IMR-90 (cell line): ENCODE measurements around the gene LIMS1. TPM values are rescaled to one million over a fixed set of nuclear protein-coding genes. Genes with fewer than 3 reads are reported as not detected.

Experiments used
- ATAC-seq: fragments of 200-7000 bp; cut with Tn5 transposase; 2 replicates; pipeline ENCODE4 v1.9.1; 2020; ENCODE audit warnings: low read depth, mild to moderate bottlenecking, moderate library complexity
- BruUV-seq: library from RNA; stranded (reverse); fragments of 400-500 nt; replicated peaks from 2 replicates; lab custom pipeline; 2021; lab: Mats Ljungman, UMichigan
- CTCF ChIA-PET: fragments of 300-600 bp; formaldehyde crosslinking; extraction: SDS; loops from one replicate; lab custom pipeline; 2021; ENCODE audit warnings: antibody characterized with exemption; lab: Yijun Ruan, JAX
- POLR2A ChIA-PET: fragments of 300-600 bp; sonication (Branson Sonifier 250); formaldehyde crosslinking; loops from one replicate; lab custom pipeline; 2022; ENCODE audit warnings: antibody characterized with exemption; ENCODE audit not compliant: unreplicated experiment; lab: Charles Lee
- DNase-seq: peaks from one replicate; pipeline ENCODE4 v3.0.0; 2013
- H2AFZ ChIP-seq: replicated peaks from 2 replicates; pipeline ENCODE3; 2013; ENCODE audit warnings: low read length, mild to moderate bottlenecking; ENCODE audit not compliant: poor library complexity
- H2AK5ac ChIP-seq: 2 replicates; pipeline ENCODE4 v1.6.1; 2013; ENCODE audit warnings: low read depth, low read length, inconsistent platforms
- H2AK9ac ChIP-seq: replicated peaks from 2 replicates; pipeline ENCODE3; 2013; ENCODE audit warnings: mild to moderate bottlenecking, low read depth, low read length, moderate library complexity; ENCODE audit not compliant: poor library complexity
- H2BK120ac ChIP-seq: 2 replicates; pipeline ENCODE4 v1.6.1; 2013; ENCODE audit warnings: low read depth, low read length, inconsistent platforms
- H2BK15ac ChIP-seq: 3 replicates; pipeline ENCODE4 v1.6.1; 2013; ENCODE audit warnings: low read depth, low read length, inconsistent platforms
- H2BK20ac ChIP-seq: 2 replicates; pipeline ENCODE4 v1.6.1; 2013; ENCODE audit warnings: low read depth, mild to moderate bottlenecking, inconsistent platforms, low read length, moderate library complexity
- H2BK5ac ChIP-seq: 2 replicates; pipeline ENCODE4 v1.6.1; 2013; ENCODE audit warnings: mild to moderate bottlenecking, low read depth, low read length, inconsistent platforms; ENCODE audit not compliant: poor library complexity, severe bottlenecking
- H3K14ac ChIP-seq: replicated peaks from 2 replicates; pipeline ENCODE4 v1.6.1; 2013; ENCODE audit warnings: low read depth, low read length, inconsistent platforms
- H3K18ac ChIP-seq: 2 replicates; pipeline ENCODE4 v1.6.1; 2013; ENCODE audit warnings: low read depth, low read length, control low read depth
- H3K23ac ChIP-seq: 2 replicates; pipeline ENCODE4 v1.6.1; 2013; ENCODE audit warnings: low read depth, low read length, inconsistent platforms
- H3K27ac ChIP-seq: 2 replicates; pipeline ENCODE4 v1.5.1; 2013; ENCODE audit warnings: mild to moderate bottlenecking, control low read depth, low read length; ENCODE audit not compliant: insufficient read depth
- H3K27me3 ChIP-seq: 2 replicates; pipeline ENCODE4 v1.6.1; 2013; ENCODE audit warnings: low read length; ENCODE audit not compliant: control insufficient read depth, insufficient read depth
- H3K36me3 ChIP-seq: 2 replicates; pipeline ENCODE4 v1.6.1; 2013; ENCODE audit warnings: low read length, mixed read lengths; ENCODE audit not compliant: control insufficient read depth, insufficient read depth
- H3K4ac ChIP-seq: 2 replicates; pipeline ENCODE4 v1.6.1; 2013; ENCODE audit warnings: low read depth, low read length, inconsistent platforms
- H3K4me1 ChIP-seq: 2 replicates; pipeline ENCODE4 v1.6.1; 2013; ENCODE audit warnings: low read length, mixed read lengths; ENCODE audit not compliant: control insufficient read depth, insufficient read depth
- H3K4me2 ChIP-seq: 2 replicates; pipeline ENCODE4 v1.6.1; 2013; ENCODE audit warnings: low read depth, mild to moderate bottlenecking, control low read depth, low read length, moderate library complexity
- H3K4me3 ChIP-seq: 2 replicates; pipeline ENCODE4 v1.5.1; 2013; ENCODE audit warnings: low read depth, mild to moderate bottlenecking, control low read depth, low read length, moderate library complexity; ENCODE audit not compliant: insufficient read depth
- H3K56ac ChIP-seq: 2 replicates; pipeline ENCODE4 v1.6.1; 2013; ENCODE audit warnings: low read length, inconsistent platforms; ENCODE audit not compliant: insufficient read depth; ENCODE audit errors: extremely low read depth
- H3K79me1 ChIP-seq, 2 experiments: 2 replicates each; pipeline ENCODE4 v1.6.1; 2013; ENCODE audit warnings: low read length in 2 of 2, inconsistent platforms in 1 of 2, low read depth in 1 of 2
- H3K9ac ChIP-seq: 2 replicates; pipeline ENCODE4 v1.6.1; 2013; ENCODE audit warnings: low read depth, low read length, control low read depth
- H3K9me1 ChIP-seq: 2 replicates; pipeline ENCODE4 v1.6.1; 2013; ENCODE audit warnings: low read length, inconsistent platforms; ENCODE audit not compliant: insufficient read depth
- H3K9me3 ChIP-seq: 2 replicates; pipeline ENCODE4 v1.6.1; 2013; ENCODE audit warnings: low read length; ENCODE audit not compliant: control insufficient read depth, insufficient read depth
- H4K20me1 ChIP-seq: 2 replicates; pipeline ENCODE4 v1.6.1; 2013; ENCODE audit warnings: low read length, inconsistent platforms; ENCODE audit not compliant: insufficient read depth
- H4K5ac ChIP-seq: 2 replicates; pipeline ENCODE4 v1.6.1; 2013; ENCODE audit warnings: mild to moderate bottlenecking, low read depth, low read length, control low read depth
- H4K8ac ChIP-seq, 2 experiments: 2 replicates each; pipeline ENCODE4 v1.6.1; 2013; ENCODE audit warnings: low read depth in 2 of 2, low read length in 2 of 2, control low read depth in 1 of 2, inconsistent platforms in 1 of 2
- H4K91ac ChIP-seq: 2 replicates; pipeline ENCODE4 v1.6.1; 2013; ENCODE audit warnings: low read depth, low read length, inconsistent platforms; ENCODE audit not compliant: insufficient read depth
- CEBPB ChIP-seq: IDR thresholded peaks from 2 replicates; pipeline ENCODE4 v1.6.1; 2012; ENCODE audit warnings: low read depth, low read length, improper control_type of control experiment
- ELK1 ChIP-seq: fragments of 150-350 bp; IDR thresholded peaks from 2 replicates; pipeline ENCODE4 v1.6.1; 2016; ENCODE audit warnings: low read depth, mild to moderate bottlenecking, low read length, moderate library complexity, borderline replicate concordance
- FOS ChIP-seq: fragments of 150-350 bp; IDR thresholded peaks from 2 replicates; pipeline ENCODE4 v1.6.1; 2016; ENCODE audit warnings: low read depth, low read length
- MAZ ChIP-seq: IDR thresholded peaks from 2 replicates; pipeline ENCODE4 v1.6.1; 2012; ENCODE audit warnings: low read depth, mild to moderate bottlenecking, low read length, improper control_type of control experiment, moderate library complexity, borderline replicate concordance
- POLR2A ChIP-seq: IDR thresholded peaks from 2 replicates; pipeline ENCODE4 v1.6.1; 2012; ENCODE audit warnings: mild to moderate bottlenecking, low read depth, low read length
- RAD21 ChIP-seq: IDR thresholded peaks from 2 replicates; pipeline ENCODE4 v1.6.1; 2012; ENCODE audit warnings: low read length, improper control_type of control experiment
- RCOR1 ChIP-seq: IDR thresholded peaks from 2 replicates; pipeline ENCODE4 v1.6.1; 2012; ENCODE audit warnings: mild to moderate bottlenecking, low read length, improper control_type of control experiment; ENCODE audit not compliant: insufficient replicate concordance
- dilution Hi-C: fragments of 300-500 bp; cut with HindIII; formaldehyde crosslinking; loops from one replicate; pipeline ENCODE4 v1.14.3; 2018; ENCODE audit warnings: low sequenced_read_pairs; ENCODE audit not compliant: unreplicated experiment
- in situ Hi-C: fragments of 300-500 bp; cut with MboI; formaldehyde crosslinking; loops from 3 replicates; pipeline ENCODE4 v1.14.3; 2019; ENCODE audit warnings: low sequenced_read_pairs, inconsistent platforms, mixed read lengths
- intact Hi-C: fragments of 100-400 bp; cut with micrococcal nuclease; formaldehyde crosslinking; loops from 2 replicates; pipeline ENCODE4 v1.10.0; 2022
- polyA plus RNA-seq, 3 experiments: library from polyadenylated mRNA; depleted of rRNA; stranded (reverse); fragments of >200 nt; gene quantifications; 2 replicates each; pipeline ENCODE4 v1.2.3, GENCODE V29; 2012; ENCODE audit warnings: low replicate concordance in 1 of 3
- total RNA-seq: library from RNA; depleted of rRNA; stranded (reverse); fragments of >200 nt; gene quantifications from 2 replicates; pipeline ENCODE4 v1.2.3, GENCODE V29; 2012
- TF ChIP-seq, protein P1 (sequence below): conservative IDR thresholded peaks from 2 replicates; pipeline ENCODE4 v1.5.1; 2012; ENCODE audit warnings: mild to moderate bottlenecking, low read depth, low read length, improper control_type of control experiment

The LIMS1 gene
- total and polyA plus RNA-seq, 2 of the 4 experiments (the other 2 are of a cell fraction) = 59.1 to 131 TPM

DNA sequence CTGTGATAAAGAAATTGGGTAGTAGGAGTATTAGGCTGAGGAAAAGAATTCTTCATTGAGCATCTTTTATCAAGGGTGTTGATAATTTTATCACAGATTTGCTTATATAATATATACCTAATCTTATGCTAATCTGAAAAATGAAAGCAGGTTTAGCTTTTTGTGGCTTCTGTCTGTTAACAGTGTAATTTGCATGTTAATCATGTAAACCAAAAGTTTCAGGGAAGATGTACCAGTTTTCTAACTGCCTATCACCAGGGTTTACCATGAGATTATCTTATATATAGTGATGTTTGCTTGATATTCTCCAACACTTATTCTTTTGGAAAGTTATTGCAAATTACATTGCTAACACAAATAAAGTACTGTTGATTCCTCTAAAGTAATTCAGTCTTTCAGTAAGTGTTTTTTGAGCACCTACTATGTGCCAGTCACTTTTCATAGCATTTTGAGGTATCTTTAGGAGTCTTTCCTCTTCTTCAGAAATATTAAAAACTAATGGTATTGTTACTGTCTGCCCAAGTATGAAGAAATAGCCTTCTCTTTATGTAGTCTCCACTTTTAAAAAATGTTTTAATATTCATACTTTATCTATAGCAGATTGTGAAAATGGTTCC, 43.7 kb upstream of the LIMS1 start:
- H3K36me3 ChIP-seq = peaks cover 21% of the 10 kb centered on the region
- H4K5ac ChIP-seq = no peak overlapping the region
- H2BK120ac ChIP-seq = no peak overlapping the region
- no peak overlapping the region for H2AFZ ChIP-seq
- H4K8ac ChIP-seq = no peak overlapping the region
- 0 out of 4 replicates have a peak, but pooled peaks cover 0 to 4% of the 10 kb centered on the region in 2 experiments for H3K79me1 ChIP-seq
- H3K9me1 ChIP-seq = peaks cover 2% of the 10 kb centered on the region; the same call in 1 of the 2 replicates
- no peak overlapping the region for H2BK15ac ChIP-seq
- no peak overlapping the region for H3K4ac ChIP-seq
- dilution Hi-C loops (no loop called here), in situ Hi-C loops (no loop called here), intact Hi-C loops (no loop called here)
- no peak overlapping the region for H2BK5ac ChIP-seq
- no peak for TF ChIP-seq RCOR1
- TF ChIP-seq, protein P1, sequence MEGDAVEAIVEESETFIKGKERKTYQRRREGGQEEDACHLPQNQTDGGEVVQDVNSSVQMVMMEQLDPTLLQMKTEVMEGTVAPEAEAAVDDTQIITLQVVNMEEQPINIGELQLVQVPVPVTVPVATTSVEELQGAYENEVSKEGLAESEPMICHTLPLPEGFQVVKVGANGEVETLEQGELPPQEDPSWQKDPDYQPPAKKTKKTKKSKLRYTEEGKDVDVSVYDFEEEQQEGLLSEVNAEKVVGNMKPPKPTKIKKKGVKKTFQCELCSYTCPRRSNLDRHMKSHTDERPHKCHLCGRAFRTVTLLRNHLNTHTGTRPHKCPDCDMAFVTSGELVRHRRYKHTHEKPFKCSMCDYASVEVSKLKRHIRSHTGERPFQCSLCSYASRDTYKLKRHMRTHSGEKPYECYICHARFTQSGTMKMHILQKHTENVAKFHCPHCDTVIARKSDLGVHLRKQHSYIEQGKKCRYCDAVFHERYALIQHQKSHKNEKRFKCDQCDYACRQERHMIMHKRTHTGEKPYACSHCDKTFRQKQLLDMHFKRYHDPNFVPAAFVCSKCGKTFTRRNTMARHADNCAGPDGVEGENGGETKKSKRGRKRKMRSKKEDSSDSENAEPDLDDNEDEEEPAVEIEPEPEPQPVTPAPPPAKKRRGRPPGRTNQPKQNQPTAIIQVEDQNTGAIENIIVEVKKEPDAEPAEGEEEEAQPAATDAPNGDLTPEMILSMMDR = no peak
- no peak for TF ChIP-seq RAD21
- TF ChIP-seq ELK1 = no peak
- no peak for TF ChIP-seq POLR2A
- TF ChIP-seq CEBPB = no peak
- TF ChIP-seq FOS = no peak
- TF ChIP-seq MAZ = no peak
- H3K4me2 ChIP-seq = no peak overlapping the region
- no peak overlapping the region for H3K4me3 ChIP-seq
- H2AK5ac ChIP-seq = no peak overlapping the region
- H3K27ac ChIP-seq = no peak overlapping the region
- no peak overlapping the region for H3K18ac ChIP-seq
- H3K56ac ChIP-seq = no peak overlapping the region
- no TSS peak for BruUV-seq
- ATAC-seq (no peak), DNase-seq (no peak)
- CTCF ChIA-PET = no interaction called here
- POLR2A ChIA-PET = no interaction called here
- no peak overlapping the region for H2AK9ac ChIP-seq
- no peak overlapping the region for H2BK20ac ChIP-seq
- no peak overlapping the region for H3K23ac ChIP-seq
- H4K91ac ChIP-seq = no peak overlapping the region
- no peaks in the 10 kb centered on the region for H3K9me3 ChIP-seq
- H3K14ac ChIP-seq = no peak overlapping the region
- no peak overlapping the region for H3K9ac ChIP-seq
- H3K4me1 ChIP-seq = peaks cover 3% of the 10 kb centered on the region; the same call in 1 of the 2 replicates
- no peaks in the 10 kb centered on the region for H4K20me1 ChIP-seq
- H3K27me3 ChIP-seq = no peaks in the 10 kb centered on the region
